ENCODE measurements around the gene MT2A. TPM values are rescaled to one million over a fixed set of nuclear protein-coding genes. Genes with fewer than 3 reads are reported as not detected.

Gene MT2A
- total RNA-seq, 1 donor from 2014 or later: 2.4 TPM

Other genes with a start within 250 kb of the MT2A start
- gene AMFR, start 183.0 kb upstream of the MT2A start, total RNA-seq (ENCODE audit: unreplicated experiment): 90.7 TPM
- gene NUDT21, start 157.3 kb upstream of the MT2A start, total RNA-seq (ENCODE audit: unreplicated experiment): 126 TPM
- 24.8 TPM for gene OGFOD1, start 157.0 kb upstream of the MT2A start, total RNA-seq (ENCODE audit: unreplicated experiment)
- gene BBS2, start 88.6 kb upstream of the MT2A start, total RNA-seq (ENCODE audit: unreplicated experiment): 37.5 TPM
- gene MT4, start 43.5 kb upstream of the MT2A start, total RNA-seq (ENCODE audit: unreplicated experiment): not detected
- not detected for gene MT3, start 19.1 kb upstream of the MT2A start, total RNA-seq (ENCODE audit: unreplicated experiment)
- not detected for gene MT1E, start 17.2 kb downstream of the MT2A start, total RNA-seq (ENCODE audit: unreplicated experiment)
- gene MT1M, start 24.1 kb downstream of the MT2A start, total RNA-seq (ENCODE audit: unreplicated experiment): not detected
- not detected for gene MT1A, start 30.1 kb downstream of the MT2A start, total RNA-seq (ENCODE audit: unreplicated experiment)
- gene MT1B, start 43.3 kb downstream of the MT2A start, total RNA-seq (ENCODE audit: unreplicated experiment): not detected
- gene MT1F, start 49.4 kb downstream of the MT2A start, total RNA-seq (ENCODE audit: unreplicated experiment): not detected
- gene MT1G, start 59.5 kb downstream of the MT2A start, total RNA-seq (ENCODE audit: unreplicated experiment): not detected
- gene MT1H, start 61.2 kb downstream of the MT2A start, total RNA-seq (ENCODE audit: unreplicated experiment): not detected
- gene MT1X, start 73.9 kb downstream of the MT2A start, total RNA-seq (ENCODE audit: unreplicated experiment): 2.3 TPM
- gene NUP93, start 121.5 kb downstream of the MT2A start, total RNA-seq (ENCODE audit: unreplicated experiment): 92.9 TPM